Mesothelial cell of epicardium (in vitro differentiated cells): ENCODE measurements around the gene TRPT1. TPM values are rescaled to one million over a fixed set of nuclear protein-coding genes. Genes with fewer than 3 reads are reported as not detected.

Experiments used
- DNase-seq, 2 experiments: peaks; one replicate each; pipeline ENCODE4 v3.0.0; 2021; ENCODE audit warnings: low spot score in 2 of 2; ENCODE audit not compliant: unreplicated experiment in 2 of 2
- H3K27ac Mint-ChIP-seq: 2 replicates; pipeline ENCODE4 v1.8.0; 2021; ENCODE audit warnings: mixed read lengths
- H3K27me3 Mint-ChIP-seq: 2 replicates; pipeline ENCODE4 v1.8.0; 2021; ENCODE audit warnings: low read depth, mixed read lengths
- H3K36me3 Mint-ChIP-seq: 2 replicates; pipeline ENCODE4 v1.8.0; 2021; ENCODE audit warnings: mixed read lengths
- H3K4me1 Mint-ChIP-seq: 2 replicates; pipeline ENCODE4 v1.8.0; 2021; ENCODE audit warnings: mixed read lengths
- H3K4me3 Mint-ChIP-seq: 2 replicates; pipeline ENCODE4 v1.8.0; 2021; ENCODE audit warnings: mild to moderate bottlenecking, moderate library complexity, mixed read lengths
- H3K9me3 Mint-ChIP-seq: 2 replicates; pipeline ENCODE4 v1.8.0; 2021; ENCODE audit warnings: mixed read lengths
- CTCF ChIP-seq: fragments of 200-600 bp; sonication (generic); IDR thresholded peaks from one replicate; pipeline ENCODE4 v1.5.0; 2021; ENCODE audit warnings: antibody characterized with exemption; ENCODE audit not compliant: unreplicated experiment
- total RNA-seq: library from RNA; stranded (reverse); gene quantifications from 3 replicates; pipeline ENCODE4 v1.2.1, GENCODE V29; 2021

Gene TRPT1
- total RNA-seq, 1 donor from 2014 or later: 41.1 TPM

- peak overlapping the region; percentile 81 for H3K4me3 Mint-ChIP-seq
- H3K27ac Mint-ChIP-seq: peak overlapping the region; percentile 43
- DNase-seq: no peak
- H3K27me3 Mint-ChIP-seq: no peaks in the 10 kb centered on the region
- no peaks in the 10 kb centered on the region for H3K9me3 Mint-ChIP-seq
- no peak for TF ChIP-seq CTCF
- no peaks in the 10 kb centered on the region for H3K36me3 Mint-ChIP-seq
- H3K4me1 Mint-ChIP-seq: peaks cover 29% of the 10 kb centered on the region
These were observed 1.5 kb upstream of the TRPT1 start for GRCh38 chr11:64227405-64227956.

GRCh38 chr11:64226507-64227051, 593 bp upstream of the TRPT1 start:
- peaks cover 24% of the 10 kb centered on the region for H3K4me1 Mint-ChIP-seq
- peak overlapping the region; percentile 66 for H3K27ac Mint-ChIP-seq
- H3K27me3 Mint-ChIP-seq: no peaks in the 10 kb centered on the region
- H3K36me3 Mint-ChIP-seq: no peaks in the 10 kb centered on the region
- H3K4me3 Mint-ChIP-seq: peak overlapping the region; percentile 81
- H3K9me3 Mint-ChIP-seq: no peaks in the 10 kb centered on the region
- no peak for TF ChIP-seq CTCF
- no peak for DNase-seq

- Mint-ChIP-seq H3K9me3 (no peaks in the 10 kb centered on the region), H3K27me3 (no peaks in the 10 kb centered on the region), H3K36me3 (no peaks in the 10 kb centered on the region), H3K27ac (peak overlapping the region; percentile 75), H3K4me3 (peak overlapping the region; percentile 81), H3K4me1 (peaks cover 19% of the 10 kb centered on the region)
- no peak for DNase-seq
- TF ChIP-seq CTCF: no peak
These were observed 937 bp downstream of the TRPT1 start for GRCh38 chr11:64224891-64225607.

GRCh38 chr11:64224151-64224890, 1.7 kb downstream of the TRPT1 start:
- Mint-ChIP-seq H3K4me1 (peaks cover 17% of the 10 kb centered on the region), H3K27ac (no peak overlapping the region), H3K27me3 (no peaks in the 10 kb centered on the region), H3K9me3 (no peaks in the 10 kb centered on the region), H3K36me3 (no peaks in the 10 kb centered on the region), H3K4me3 (peak overlapping the region; percentile 81)
- no peak for TF ChIP-seq CTCF
- DNase-seq: no peak

- Mint-ChIP-seq H3K9me3 (no peaks in the 10 kb centered on the region), H3K27ac (no peak overlapping the region), H3K36me3 (no peaks in the 10 kb centered on the region), H3K4me3 (no peak overlapping the region), H3K27me3 (no peaks in the 10 kb centered on the region), H3K4me1 (peaks cover 17% of the 10 kb centered on the region)
- no peak for TF ChIP-seq CTCF
- no peak for DNase-seq
These were observed 2.9 kb downstream of the TRPT1 start for GRCh38 chr11:64223001-64223651.
